Dedifferentiated amniotic fluid mesenchymal stem cell (primary cell): Measurements from ENCODE around the gene S100A6.

Experiments
- DNase-seq: peaks from one replicate; pipeline ENCODE4 v3.0.0-alpha.2; 2016; ENCODE audit errors: extremely low spot score

Gene S100A6

DNA sequence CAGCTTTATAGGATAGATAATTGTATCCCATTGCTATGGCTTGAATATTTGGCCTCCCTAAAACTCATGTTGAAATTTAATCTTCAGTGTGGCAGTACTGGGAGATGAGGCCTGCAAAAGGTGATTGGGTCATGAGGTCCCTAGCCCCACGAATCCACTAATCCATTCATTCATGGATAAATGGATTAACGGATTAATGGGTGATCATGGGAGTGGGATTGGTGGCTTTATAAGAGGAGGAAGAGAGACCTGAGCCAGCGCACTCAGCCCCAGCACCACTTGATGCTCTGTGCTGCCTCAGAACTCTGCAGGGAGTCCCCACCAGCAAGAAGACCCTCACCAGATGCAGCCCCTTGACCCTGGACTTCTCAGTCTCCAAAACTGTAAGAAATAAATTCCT lies 32.0 kb downstream of the S100A6 start:
- no peak for DNase-seq

DNA sequence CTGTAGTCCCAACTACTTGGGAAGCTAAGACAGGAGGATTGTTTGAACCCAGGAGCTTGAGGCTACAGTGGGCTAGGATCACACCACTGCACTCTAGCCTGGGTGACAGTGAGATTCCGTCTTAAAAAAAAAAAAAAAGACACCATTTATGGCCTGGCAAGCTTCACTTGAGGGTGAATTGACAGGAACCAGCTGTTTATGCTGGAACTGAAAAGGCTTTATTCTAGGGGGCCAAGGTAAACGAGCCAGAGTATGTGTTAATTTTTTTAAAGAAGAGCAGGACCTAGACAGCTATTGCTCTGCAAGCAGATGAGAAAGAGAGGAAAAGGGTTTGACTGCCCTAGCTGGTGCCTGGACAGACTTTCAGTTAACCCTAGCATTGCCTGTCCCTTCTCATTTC lies 37.0 kb downstream of the S100A6 start:
- no peak for DNase-seq

DNA sequence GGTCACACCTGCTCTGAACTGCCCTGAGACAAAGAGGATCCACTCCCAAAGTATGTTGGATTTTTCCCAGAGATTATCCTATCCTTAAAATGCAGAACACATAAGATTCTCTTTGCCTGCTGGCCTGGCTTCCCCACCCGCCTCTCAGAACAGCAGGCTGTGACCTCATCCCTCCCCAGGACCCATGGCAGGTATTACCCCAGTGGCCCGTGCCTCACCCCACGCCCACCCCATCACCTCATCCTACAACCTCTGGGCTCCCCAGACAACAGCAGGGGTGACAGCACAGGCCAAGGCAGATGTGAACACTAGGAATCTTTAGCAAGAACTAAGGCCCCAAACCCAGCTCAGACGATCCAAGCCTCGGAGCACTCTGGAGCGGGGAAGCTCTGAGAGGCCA lies 40.3 kb downstream of the S100A6 start:
- no peak for DNase-seq

GRCh38 chr1:153494976-153495535 lies 40.7 kb downstream of the S100A6 start:
- DNase-seq = peak; percentile 64

DNA sequence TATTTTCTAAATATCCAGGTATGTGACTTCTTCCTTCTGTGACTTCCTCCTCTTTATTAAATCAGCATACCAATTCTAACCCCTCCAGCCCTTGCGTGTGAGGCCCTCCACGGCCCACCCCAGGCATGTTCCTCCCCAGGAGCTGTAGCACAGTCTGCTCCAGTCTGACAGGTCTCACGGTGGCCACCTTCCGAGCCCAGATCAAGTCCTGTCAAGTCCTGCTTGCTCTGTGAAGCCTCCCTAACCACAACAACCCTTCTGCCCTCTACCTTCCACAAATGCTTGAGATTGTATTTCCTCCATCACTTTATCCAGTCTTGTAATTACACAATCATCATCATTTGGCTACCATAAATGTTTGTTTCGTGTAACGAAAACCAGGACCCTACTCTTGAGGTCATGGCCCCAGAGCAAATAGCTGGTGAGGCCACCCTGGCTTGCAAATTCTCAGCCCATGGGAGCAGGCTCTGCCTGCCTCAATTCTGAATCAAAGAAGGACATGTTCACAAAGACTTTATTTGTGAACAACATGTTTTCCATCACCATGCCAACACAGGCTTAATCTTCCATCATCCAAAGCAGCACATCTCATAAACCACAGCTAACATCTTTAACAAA lies 42.3 kb downstream of the S100A6 start:
- no peak for DNase-seq

GRCh38 chr1:153490272-153491051 lies 45.3 kb downstream of the S100A6 start:
- DNase-seq = peak; percentile 84

GRCh38 chr1:153488731-153489130 lies 47.1 kb downstream of the S100A6 start:
- DNase-seq = no peak

DNA sequence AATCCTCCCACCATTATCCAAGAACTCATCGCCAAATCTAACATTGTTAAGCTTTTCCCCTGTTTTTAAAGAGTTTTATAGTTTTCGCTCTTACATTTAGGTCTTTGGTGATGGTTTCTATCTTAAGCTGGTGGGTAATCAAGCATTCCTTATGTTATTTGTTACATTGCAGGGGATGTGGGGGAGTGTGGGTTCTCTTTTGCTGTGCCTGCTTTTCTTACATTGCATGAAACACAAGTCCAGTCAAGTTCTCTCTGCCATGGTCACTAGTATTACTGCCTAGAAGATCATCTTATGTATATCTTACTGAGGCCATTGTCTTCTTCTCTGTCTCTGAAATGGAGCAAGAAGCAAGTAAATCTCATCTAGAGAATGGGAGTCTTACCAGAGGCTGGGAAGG lies 48.1 kb downstream of the S100A6 start:
- no peak for DNase-seq

GRCh38 chr1:153485863-153486262 lies 49.9 kb downstream of the S100A6 start:
- DNase-seq = no peak
